ENCODE results near the gene FNDC5.

Gene FNDC5

GRCh38 chr1:32828341-32828740 is 42.4 kb downstream of the FNDC5 start:
- no peak for TF ChIP-seq CTCF (IDR thresholded peaks at IDR 0.05; ENCODE audit: control insufficient read depth, extremely low read depth, insufficient read depth)
- DNase-seq (ENCODE audit: low read depth): no peak

GRCh38 chr1:32825181-32825580 is 45.5 kb downstream of the FNDC5 start:
- H3K4me3 ChIP-seq (ENCODE audit: low read depth, low read length): no peak overlapping the region
- DNase-seq (ENCODE audit: low read depth): no peak
- no peak for TF ChIP-seq CTCF (IDR thresholded peaks at IDR 0.05; ENCODE audit: control insufficient read depth, extremely low read depth, insufficient read depth)

More at GRCh38 chr1:32828341-32828740, 42.4 kb downstream of the FNDC5 start:
- H3K4me3 ChIP-seq (ENCODE audit: low read depth, low read length): no peak overlapping the region

GRCh38 chr1:32818804-32819541 is 51.7 kb downstream of the FNDC5 start:
- DNase-seq (ENCODE audit: low read depth): no peak
- peak overlapping the region; percentile 98 for H3K4me3 ChIP-seq (ENCODE audit: low read depth, low read length)
- TF ChIP-seq CTCF (IDR thresholded peaks at IDR 0.05; ENCODE audit: control insufficient read depth, extremely low read depth, insufficient read depth): no peak

GRCh38 chr1:32817815-32818786 is 52.6 kb downstream of the FNDC5 start:
- TF ChIP-seq CTCF (IDR thresholded peaks at IDR 0.05; ENCODE audit: control insufficient read depth, extremely low read depth, insufficient read depth): no peak
- H3K4me3 ChIP-seq (ENCODE audit: low read depth, low read length): peak overlapping the region; percentile 98
- peak; percentile 62 for DNase-seq (ENCODE audit: low read depth)

GRCh38 chr1:32817159-32817814 is 53.4 kb downstream of the FNDC5 start, which contains the start of the genes S100PBP and YARS1:
TSS of gene S100PBP (plus strand) at chr1:32817653. CDS start at chr1:32826100, 8,447 bp downstream.
TSS of gene YARS1 (minus strand) at chr1:32817358. CDS start at chr1:32817244, 114 bp downstream.
- DNase-seq (ENCODE audit: low read depth): peak; percentile 95
- peak within 1 kb of the TSS; percentile 98 for H3K4me3 ChIP-seq (ENCODE audit: low read depth, low read length)
- no peak for TF ChIP-seq CTCF (IDR thresholded peaks at IDR 0.05; ENCODE audit: control insufficient read depth, extremely low read depth, insufficient read depth)

GRCh38 chr1:32816676-32817158 is 54.0 kb downstream of the FNDC5 start:
- H3K4me3 ChIP-seq (ENCODE audit: low read depth, low read length): peak overlapping the region; percentile 98
- no peak for TF ChIP-seq CTCF (IDR thresholded peaks at IDR 0.05; ENCODE audit: control insufficient read depth, extremely low read depth, insufficient read depth)
- no peak for DNase-seq (ENCODE audit: low read depth)

Measured in LNCaP clone FGC (cell line).